GM12872 (cell line): ENCODE measurements around the gene AATF.

ENCODE experiments used
- CTCF ChIP-seq: IDR thresholded peaks from 3 replicates; pipeline ENCODE4 v1.5.1; 2011; ENCODE audit warnings: low read depth, mild to moderate bottlenecking, low read length, moderate library complexity; ENCODE audit not compliant: insufficient read depth

Gene AATF

DNA sequence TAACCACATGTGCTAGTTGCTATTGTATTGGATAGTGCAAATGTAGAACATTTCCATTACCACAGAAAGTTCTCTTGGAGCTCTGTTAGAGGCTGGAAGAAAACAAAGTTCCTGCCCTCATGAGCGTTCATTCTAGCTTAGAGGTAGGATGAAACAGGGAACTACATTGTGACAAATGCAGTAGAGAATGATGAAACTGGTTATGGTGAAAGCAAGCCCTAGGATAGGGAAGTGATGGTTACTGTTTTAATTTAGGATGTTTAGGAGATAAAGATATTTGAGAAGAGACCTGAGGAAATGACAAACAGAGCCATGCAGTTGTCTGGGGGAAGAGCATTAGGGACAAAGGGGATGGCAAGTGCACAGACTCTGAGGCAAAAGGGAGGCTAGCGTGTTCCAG, 50.7 kb downstream of the AATF start:
- no peak for TF ChIP-seq CTCF

DNA sequence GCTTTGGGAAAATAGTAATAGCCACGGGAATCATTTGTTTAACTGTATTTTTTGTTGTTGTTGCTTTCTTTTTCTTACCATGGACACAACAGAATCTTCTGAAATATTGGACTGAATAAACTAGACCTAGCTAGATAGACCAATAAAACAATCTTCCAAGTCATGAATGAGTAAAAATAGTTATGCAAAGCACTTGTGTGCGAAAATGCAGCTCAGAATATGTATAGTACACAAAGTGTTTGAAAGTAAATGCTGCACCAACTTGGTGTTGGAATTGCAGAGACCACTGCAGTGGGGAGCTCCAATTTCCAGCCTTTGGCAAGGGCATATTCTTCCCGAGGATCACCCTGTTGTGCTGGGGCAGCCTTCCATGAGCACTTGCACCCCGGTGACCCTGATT, 68.0 kb downstream of the AATF start:
- TF ChIP-seq CTCF = no peak

GRCh38 chr17:37017404-37017803, 68.7 kb downstream of the AATF start:
- TF ChIP-seq CTCF = no peak

DNA sequence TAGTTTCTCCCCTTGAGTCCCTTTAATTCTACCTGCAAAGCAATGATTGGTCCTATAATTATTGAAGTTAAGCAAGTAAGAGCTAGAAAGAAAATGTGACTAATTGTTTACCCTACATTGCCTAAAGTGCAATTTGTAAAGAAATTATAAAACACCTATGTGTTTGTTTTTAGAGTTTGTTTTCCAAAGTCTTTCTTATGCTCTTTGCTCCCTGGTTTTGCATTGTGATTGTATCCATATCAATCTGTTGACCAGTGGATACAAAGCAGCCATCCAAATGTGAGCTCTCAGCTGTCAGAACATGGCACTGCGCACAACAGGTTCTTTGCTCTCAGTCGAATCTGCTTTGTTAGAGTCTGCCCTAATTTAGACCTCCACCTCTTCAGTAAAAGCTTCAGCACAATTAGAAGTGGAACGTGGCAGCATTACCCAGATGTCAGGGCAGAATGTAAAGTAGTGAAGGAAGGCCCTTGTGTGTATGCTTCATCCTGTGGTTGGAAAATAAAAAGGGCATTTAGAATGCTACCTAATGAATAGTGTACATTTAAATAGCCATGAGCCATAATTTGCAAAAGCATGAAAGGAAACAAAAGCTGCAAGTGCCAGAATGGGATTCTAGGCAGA, 70.5 kb downstream of the AATF start:
- no peak for TF ChIP-seq CTCF

DNA sequence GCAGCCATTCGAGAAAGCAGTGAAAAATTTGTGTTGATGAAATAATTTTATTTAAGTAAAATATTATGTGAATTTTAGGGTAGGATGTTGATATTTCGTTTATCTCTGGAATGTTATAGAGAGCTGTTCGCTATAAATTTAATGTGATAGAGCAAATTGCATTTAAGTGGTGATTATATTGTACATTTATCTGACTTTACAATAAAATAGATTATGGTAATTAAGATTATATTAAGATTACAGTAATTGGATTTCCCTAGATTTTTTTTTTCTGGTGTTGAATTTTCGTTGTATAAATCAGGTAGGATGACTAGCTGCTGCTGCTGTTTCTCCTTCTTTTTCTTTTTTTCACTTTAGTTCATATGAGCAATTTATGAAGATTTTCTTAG, 71.0 kb downstream of the AATF start:
- TF ChIP-seq CTCF = no peak

GRCh38 chr17:37024181-37024637, 75.5 kb downstream of the AATF start:
- no peak for TF ChIP-seq CTCF

DNA sequence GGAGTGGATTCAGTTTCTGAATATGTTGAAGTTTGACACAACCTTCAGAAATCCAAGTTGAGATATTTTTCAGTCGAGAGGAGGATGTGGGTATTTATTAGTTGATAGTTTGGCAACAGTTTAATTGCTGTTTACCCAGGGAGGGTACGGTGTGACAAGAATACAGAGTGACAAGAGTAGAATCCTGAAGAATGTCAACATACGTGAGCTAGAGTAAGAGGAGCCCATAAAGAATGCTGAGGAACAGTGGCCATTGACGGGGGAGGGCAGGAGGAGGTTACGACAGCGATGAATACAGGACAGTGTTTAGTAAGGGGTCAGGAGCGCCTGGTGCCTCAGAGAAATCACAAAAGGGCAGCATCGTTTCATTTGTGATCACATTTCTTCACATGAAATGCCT, 76.5 kb downstream of the AATF start:
- no peak for TF ChIP-seq CTCF
